GM18505 (cell line): Measurements from ENCODE around the gene OSBPL10.

Experiments
- ATAC-seq: cut with Tn5 transposase; IDR thresholded peaks from one replicate; pipeline ENCODE4 v1.9.1; 2021; ENCODE audit not compliant: unreplicated experiment
- POLR2A ChIP-seq: IDR thresholded peaks from 4 replicates; pipeline ENCODE4 v1.6.1; 2011; ENCODE audit warnings: borderline replicate concordance; ENCODE audit not compliant: insufficient read depth, insufficient read length; ENCODE audit errors: extremely low read depth

Gene OSBPL10

GRCh38 chr3:31752305-31753049, 228.6 kb downstream of the OSBPL10 start:
- ATAC-seq, result no peak

GRCh38 chr3:31750341-31750740, 230.7 kb downstream of the OSBPL10 start:
- no peak for TF ChIP-seq POLR2A
- ATAC-seq, result no peak

More at GRCh38 chr3:31752305-31753049, 228.6 kb downstream of the OSBPL10 start:
- no peak for TF ChIP-seq POLR2A

GRCh38 chr3:31748933-31749295, 232.1 kb downstream of the OSBPL10 start:
- no peak for TF ChIP-seq POLR2A

DNA sequence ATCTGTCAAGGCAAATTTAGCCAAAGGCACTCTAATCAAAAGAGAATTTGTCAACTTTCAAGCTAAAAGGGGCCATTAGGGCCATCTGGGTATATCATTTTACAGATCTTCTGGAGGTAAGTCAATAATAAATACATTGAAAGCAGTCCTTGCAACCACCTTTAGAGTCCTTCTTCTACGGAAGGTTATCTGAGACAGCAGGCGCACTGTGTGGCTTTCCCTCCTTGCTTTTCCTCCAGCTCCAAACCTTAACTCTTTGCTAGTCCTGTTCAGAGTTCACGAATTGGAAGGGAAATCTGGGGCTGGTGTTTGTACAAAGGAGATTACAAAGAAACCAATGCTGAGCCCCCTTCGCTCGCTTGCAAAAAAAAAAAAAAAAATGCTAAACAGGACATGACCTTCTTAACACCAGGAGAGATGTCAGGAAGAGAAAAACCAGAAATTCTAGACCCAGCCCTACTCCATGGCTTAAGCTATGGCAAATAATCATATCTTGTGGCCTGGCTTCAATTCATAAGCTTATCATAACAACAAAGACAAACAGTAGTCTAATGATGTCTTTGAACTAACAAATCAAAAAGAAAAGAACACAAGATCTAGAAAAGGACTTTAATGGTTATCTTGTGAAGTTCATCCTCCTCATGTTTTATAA, 232.7 kb downstream of the OSBPL10 start:
- no peak for ATAC-seq
- TF ChIP-seq POLR2A, result no peak

More at GRCh38 chr3:31748933-31749295, 232.1 kb downstream of the OSBPL10 start:
- no peak for ATAC-seq

- no peak for TF ChIP-seq POLR2A
- ATAC-seq, result no peak
Measured at GRCh38 chr3:31747785-31748184, 233.3 kb downstream of the OSBPL10 start.

GRCh38 chr3:31744913-31745312, 236.1 kb downstream of the OSBPL10 start:
- TF ChIP-seq POLR2A, result no peak
- ATAC-seq, result no peak

- no peak for TF ChIP-seq POLR2A
- no peak for ATAC-seq
Measured at GRCh38 chr3:31743331-31744089, 237.6 kb downstream of the OSBPL10 start.

- no peak for ATAC-seq
- no peak for TF ChIP-seq POLR2A
Measured at GRCh38 chr3:31740397-31740796, 240.7 kb downstream of the OSBPL10 start.

DNA sequence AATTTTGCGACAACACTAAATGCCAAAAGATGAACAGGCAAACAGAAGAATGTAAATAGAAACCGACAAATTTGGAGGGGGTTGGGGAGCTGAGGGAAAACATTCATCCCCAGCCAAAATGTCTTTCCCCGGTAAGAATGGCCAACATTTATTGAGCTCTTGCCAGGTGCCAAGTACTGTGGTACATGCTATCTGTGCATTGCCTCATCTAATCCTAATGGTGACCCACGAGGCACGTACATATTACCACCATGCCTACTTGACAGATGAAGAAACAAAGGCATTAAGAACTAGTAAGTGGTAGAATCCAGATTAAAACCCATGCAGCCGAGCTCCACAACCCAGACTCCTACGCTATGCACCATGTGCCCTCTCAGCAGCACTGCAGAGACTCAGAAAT, 242.7 kb downstream of the OSBPL10 start:
- TF ChIP-seq POLR2A, result no peak
- no peak for ATAC-seq

- no peak for ATAC-seq
Measured at GRCh38 chr3:31735667-31736066, 245.4 kb downstream of the OSBPL10 start.

DNA sequence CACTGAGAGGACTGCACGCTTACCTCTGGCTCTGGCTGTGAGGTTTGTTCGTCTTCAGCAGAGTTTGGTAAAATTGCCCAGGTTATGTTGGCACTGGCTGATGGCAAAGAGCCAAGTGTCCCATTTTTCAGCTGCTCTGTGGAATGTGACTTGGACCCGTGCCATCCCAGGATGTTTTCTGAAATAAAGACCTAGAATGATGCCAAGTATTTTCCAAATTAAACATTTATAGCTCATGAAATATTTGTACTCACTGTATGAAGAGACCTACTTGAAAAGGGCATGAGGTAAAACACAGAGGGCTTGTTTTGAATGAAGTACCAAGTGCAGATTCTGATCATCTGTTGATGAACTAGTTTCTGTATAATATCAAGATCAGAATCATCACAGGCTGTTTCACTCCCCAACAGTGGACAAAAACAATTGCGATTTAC, 247.8 kb downstream of the OSBPL10 start:
- TF ChIP-seq POLR2A, result no peak
- ATAC-seq, result no peak

More at GRCh38 chr3:31735667-31736066, 245.4 kb downstream of the OSBPL10 start:
- no peak for TF ChIP-seq POLR2A

GRCh38 chr3:31732548-31732947, 248.5 kb downstream of the OSBPL10 start:
- ATAC-seq, result no peak
- no peak for TF ChIP-seq POLR2A

DNA sequence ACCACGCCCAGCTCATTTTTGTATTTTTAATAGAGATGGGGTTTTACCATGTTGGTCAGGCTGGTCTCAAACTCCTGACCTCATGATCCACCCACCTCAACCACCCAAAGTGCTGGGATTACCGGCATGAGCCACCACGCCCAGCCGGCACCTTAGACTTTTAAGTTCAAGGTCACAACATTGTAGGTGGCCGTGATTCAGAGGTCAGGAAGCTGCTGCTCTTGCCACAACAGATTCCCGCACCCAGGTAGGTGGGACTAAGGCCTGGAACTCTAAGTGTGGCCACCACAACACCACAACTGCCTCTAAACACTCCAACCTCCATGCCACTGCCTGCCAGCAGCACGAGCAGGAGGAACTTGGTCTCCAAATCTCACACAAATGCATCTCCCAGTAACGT, 251.5 kb downstream of the OSBPL10 start:
- no peak for TF ChIP-seq POLR2A
- no peak for ATAC-seq
